ENCODE measurements around the gene SLC38A2. TPM values are rescaled to one million over a fixed set of nuclear protein-coding genes. Genes with fewer than 3 reads are reported as not detected.

The SLC38A2 gene
- total RNA-seq, 1 experiment from 2014 or later: 238 TPM

DNA sequence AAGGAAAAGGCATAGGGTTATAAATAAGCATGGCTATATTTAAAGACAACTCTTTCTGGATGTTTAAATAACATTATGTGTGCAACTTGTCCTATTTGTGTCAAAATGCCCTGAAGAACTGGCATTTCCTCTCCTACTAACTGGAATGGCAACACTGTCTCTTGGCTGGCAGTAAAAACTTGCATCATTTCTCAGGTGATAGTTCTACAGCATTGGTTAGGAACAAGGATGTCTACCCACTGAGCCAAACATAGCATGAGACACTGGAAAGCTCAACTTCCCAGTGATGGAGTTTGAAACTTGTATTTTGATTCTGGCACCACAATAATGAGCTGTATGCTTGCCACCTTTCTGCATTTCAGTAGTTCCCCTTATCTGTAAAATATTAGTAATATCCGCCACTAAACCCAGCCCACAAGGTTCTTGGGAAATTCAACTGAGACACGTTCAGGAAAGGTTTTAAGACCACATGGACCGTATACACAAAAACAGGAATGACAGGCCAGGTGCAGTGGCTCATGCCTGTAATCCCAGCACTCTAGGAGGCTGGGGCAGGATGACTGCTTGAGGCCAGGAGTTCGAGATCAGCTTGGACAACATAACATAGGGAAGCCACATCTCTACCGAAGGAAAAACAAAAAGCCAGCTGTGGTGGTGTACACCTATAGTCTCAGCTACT lies 5.1 kb downstream of the SLC38A2 start:
- Histone ChIP-seq H3K27ac (no peak overlapping the region), H3K27me3 (replicated peaks) (no peaks in the 10 kb centered on the region), H3K4me3 (no peak overlapping the region), H3K4me1 (replicated peaks) (peaks cover 55% of the 10 kb centered on the region), H3K36me3 (peaks cover 100% of the 10 kb centered on the region), H3K9me3 (replicated peaks) (no peaks in the 10 kb centered on the region)
- no peak for DNase-seq (ENCODE audit: low read depth in 1 of 2, low spot score in 2 of 2)

DNA sequence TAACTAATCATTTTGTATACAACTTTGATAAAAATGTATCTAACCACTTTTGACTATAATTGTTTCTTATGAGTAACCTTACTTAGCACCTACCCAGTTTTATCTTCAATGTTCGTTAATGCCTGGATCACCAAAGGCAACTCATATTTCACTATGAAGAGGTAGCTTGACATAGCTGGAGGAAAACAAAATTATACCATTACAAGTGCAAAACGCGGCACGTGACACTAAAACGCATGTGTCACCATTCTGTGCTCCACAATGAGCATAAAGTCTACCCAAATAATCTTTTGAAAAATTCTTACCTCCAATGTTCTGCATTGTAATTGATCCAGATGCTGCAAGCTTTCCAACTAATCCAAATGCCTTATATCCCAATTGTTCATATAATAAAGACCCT lies 5.8 kb downstream of the SLC38A2 start:
- DNase-seq (ENCODE audit: low read depth in 1 of 2, low spot score in 2 of 2): no peak
- Histone ChIP-seq H3K36me3 (peaks cover 100% of the 10 kb centered on the region), H3K9me3 (replicated peaks) (no peaks in the 10 kb centered on the region), H3K4me1 (replicated peaks) (peaks cover 55% of the 10 kb centered on the region), H3K27ac (no peak overlapping the region), H3K27me3 (replicated peaks) (no peaks in the 10 kb centered on the region), H3K4me3 (no peak overlapping the region)

DNA sequence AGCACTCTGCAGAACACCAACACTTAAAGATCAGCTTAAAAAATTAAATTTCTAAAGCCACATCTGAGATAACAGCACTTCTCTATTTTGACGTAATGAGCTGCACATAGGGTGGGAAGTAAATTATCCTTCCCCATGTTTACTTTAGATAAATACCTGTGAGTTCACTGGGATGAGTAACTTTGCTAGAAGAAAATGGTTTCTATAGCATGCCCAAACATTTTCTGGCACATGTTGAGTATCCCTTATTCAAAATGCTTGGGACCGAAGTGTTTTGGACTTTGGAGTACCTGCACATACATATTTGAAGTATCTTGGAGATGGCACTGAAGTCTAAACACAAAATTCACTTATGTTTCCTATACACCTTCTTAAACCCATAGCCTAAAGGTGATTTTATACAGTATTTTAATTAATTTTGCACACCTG lies 6.6 kb downstream of the SLC38A2 start:
- Histone ChIP-seq H3K4me1 (replicated peaks) (peaks cover 55% of the 10 kb centered on the region), H3K9me3 (replicated peaks) (no peaks in the 10 kb centered on the region), H3K36me3 (peaks cover 100% of the 10 kb centered on the region), H3K27ac (no peak overlapping the region), H3K27me3 (replicated peaks) (no peaks in the 10 kb centered on the region), H3K4me3 (no peak overlapping the region)
- DNase-seq (ENCODE audit: low read depth in 1 of 2, low spot score in 2 of 2): no peak

DNA sequence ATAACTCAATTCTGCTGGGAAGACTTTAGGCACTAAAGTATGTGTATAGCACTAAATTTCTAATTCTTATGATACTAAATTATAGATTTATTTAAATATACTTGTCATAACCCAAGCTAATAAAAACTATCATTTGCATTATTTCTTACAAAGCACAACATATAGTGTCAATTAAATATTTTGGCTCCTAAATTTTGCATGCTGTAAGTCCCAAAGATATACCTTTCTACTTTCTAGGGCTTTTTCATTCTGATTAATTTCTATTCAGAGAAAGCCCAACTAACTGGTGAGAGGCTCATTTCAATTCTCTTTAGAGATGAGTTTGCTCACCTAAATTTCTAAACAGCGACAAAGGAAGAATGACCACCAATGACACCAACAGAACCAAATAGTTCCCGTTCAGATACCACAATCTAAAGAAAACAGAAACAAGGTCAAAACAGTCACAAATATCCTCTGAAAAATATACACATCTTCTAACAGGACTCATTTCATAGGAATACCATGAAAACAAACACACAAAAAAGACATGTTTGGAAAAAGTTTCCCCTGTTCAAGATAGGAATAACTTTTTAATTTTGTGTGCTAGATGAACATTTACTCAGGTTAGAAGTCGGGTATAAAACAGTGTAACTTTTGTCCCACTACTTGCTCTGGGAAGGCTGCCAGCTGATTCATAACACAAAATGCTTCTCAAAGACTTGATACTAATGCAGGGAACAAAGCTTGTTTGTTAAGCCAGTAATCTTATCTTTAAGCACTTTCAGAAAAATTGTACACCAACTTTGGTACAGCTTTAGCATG lies 7.6 kb downstream of the SLC38A2 start:
- Histone ChIP-seq H3K36me3 (peaks cover 100% of the 10 kb centered on the region), H3K4me1 (replicated peaks) (peaks cover 50% of the 10 kb centered on the region), H3K9me3 (replicated peaks) (no peaks in the 10 kb centered on the region), H3K27me3 (replicated peaks) (no peaks in the 10 kb centered on the region), H3K27ac (0 out of 2 replicates have a peak overlapping the region, but pooled peaks have one; percentile 2), H3K4me3 (no peak overlapping the region)
- peak in 1 of 2 experiments; percentile 57 for DNase-seq (ENCODE audit: low read depth in 1 of 2, low spot score in 2 of 2)

DNA sequence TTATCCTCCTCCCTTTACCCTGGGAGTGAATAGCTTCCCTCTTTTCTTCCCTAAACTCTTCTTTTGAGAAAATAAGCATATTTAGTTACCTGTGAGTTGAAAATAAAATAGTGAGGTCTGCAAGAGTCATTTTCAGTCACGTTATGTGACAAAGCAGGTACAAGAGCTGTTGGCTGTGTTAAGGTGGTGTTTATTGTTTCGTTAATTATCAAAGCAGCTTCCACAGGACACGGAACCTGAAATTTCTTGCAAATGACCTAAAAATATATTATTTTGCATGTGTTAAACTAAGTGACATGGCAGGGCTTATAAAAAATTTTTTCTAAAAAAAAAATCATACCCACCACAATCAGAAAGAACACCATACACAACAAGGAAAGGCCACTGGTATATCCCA lies 8.3 kb downstream of the SLC38A2 start:
- Histone ChIP-seq H3K27me3 (replicated peaks) (no peaks in the 10 kb centered on the region), H3K4me1 (replicated peaks) (peaks cover 43% of the 10 kb centered on the region), H3K9me3 (replicated peaks) (no peaks in the 10 kb centered on the region), H3K36me3 (peaks cover 100% of the 10 kb centered on the region), H3K4me3 (no peak overlapping the region), H3K27ac (no peak overlapping the region)
- DNase-seq (ENCODE audit: low read depth in 1 of 2, low spot score in 2 of 2): no peak

DNA sequence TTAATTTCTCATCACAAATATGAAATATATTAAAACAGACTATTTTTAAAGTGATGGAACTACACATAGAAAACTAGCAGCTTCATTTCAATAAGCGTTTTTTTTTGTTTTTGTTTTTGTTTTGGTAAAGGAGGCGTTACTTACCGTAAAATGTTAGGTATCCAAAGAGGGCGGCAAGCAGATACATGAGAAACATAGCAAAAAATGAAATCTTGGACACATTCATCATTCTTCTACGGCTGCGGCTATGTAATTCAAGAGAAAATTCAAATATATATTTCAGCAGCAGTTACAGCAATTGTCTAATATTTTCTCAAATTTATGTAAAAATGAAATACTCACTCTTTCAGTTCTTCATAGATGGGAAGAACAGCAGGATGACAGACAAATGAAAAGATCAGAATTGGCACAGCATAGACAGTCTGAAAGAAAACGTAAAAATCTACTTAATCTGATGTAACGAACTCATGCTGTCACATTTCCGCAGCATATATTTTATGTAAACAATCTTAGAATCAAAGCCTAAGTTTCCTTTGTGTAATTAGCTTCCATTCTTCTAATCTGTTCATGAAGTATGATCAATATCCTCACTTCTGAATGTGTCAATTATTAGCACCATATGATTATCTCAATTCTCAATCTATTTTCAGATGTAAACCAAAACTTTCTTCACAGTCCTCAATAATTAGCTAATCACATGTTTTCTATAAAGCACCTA lies 8.8 kb downstream of the SLC38A2 start:
- no peak overlapping the region for H3K4me3 ChIP-seq
- H3K27ac ChIP-seq: no peak overlapping the region
- DNase-seq (ENCODE audit: low read depth in 1 of 2, low spot score in 2 of 2): no peak
- peaks cover 100% of the 10 kb centered on the region for H3K36me3 ChIP-seq
- no peaks in the 10 kb centered on the region for H3K27me3 ChIP-seq (replicated peaks)
- peaks cover 38% of the 10 kb centered on the region for H3K4me1 ChIP-seq (replicated peaks)
- H3K9me3 ChIP-seq (replicated peaks): no peaks in the 10 kb centered on the region

DNA sequence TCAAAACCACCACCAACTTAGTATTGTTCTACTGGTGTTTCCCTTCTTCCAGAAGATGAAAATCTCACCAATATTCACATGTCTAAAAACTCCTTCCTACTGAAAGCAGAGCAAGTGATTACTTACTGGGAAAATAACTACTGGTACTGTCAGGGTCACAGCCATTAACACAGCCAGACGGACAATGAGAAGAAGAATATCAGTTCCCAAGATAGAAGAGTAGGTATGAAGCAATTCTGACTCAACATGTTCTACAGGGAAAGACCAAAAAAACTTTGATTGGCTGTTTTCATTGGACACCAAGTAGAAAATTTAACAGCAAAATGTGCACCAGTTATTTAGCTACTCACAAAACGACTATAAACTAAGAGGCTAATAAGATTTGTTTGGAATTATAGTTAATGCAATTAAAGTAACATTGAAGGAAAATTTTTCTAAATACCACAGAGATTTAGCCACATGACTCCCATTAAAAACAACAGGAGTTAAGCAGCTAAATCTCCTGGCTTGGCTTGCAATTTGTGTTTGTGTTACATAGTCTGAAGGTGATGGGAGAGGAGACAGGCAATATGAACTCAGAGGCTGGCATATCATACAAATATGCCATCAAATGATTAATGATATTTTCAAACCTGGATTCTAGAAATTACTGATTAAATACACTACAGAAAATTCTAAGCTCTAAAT lies 9.5 kb downstream of the SLC38A2 start:
- H3K36me3 ChIP-seq: peaks cover 96% of the 10 kb centered on the region
- no peak overlapping the region for H3K27ac ChIP-seq
- peaks cover 31% of the 10 kb centered on the region for H3K4me1 ChIP-seq (replicated peaks)
- no peak overlapping the region for H3K4me3 ChIP-seq
- H3K27me3 ChIP-seq (replicated peaks): no peaks in the 10 kb centered on the region
- H3K9me3 ChIP-seq (replicated peaks): no peaks in the 10 kb centered on the region
- no peak for DNase-seq (ENCODE audit: low read depth in 1 of 2, low spot score in 2 of 2)

DNA sequence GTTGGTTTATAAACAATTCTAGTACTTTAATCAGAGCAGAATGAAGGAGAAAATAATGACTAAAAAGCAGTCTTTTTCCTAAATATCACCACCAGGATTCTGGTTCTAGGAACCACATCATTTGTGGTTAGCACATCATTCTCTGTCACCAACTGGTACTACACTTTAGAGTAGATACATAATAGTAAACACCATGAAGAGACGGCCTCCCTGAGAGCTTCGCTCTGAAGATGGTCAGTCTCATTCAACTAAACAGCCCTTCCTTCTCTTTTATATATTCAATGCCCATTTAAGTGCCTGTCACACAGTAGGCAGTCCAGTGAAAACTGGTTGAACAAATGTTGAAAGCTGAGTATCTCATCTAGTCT lies 10.9 kb downstream of the SLC38A2 start:
- H3K4me3 ChIP-seq: no peak overlapping the region
- no peak overlapping the region for H3K27ac ChIP-seq
- peaks cover 5% of the 10 kb centered on the region; the same call in 1 of the 2 replicates for H3K9me3 ChIP-seq (replicated peaks)
- DNase-seq (ENCODE audit: low read depth in 1 of 2, low spot score in 2 of 2): no peak
- peaks cover 18% of the 10 kb centered on the region for H3K4me1 ChIP-seq (replicated peaks)
- H3K27me3 ChIP-seq (replicated peaks): peaks cover 5% of the 10 kb centered on the region; the same call in 1 of the 2 replicates
- H3K36me3 ChIP-seq: peaks cover 87% of the 10 kb centered on the region

DNA sequence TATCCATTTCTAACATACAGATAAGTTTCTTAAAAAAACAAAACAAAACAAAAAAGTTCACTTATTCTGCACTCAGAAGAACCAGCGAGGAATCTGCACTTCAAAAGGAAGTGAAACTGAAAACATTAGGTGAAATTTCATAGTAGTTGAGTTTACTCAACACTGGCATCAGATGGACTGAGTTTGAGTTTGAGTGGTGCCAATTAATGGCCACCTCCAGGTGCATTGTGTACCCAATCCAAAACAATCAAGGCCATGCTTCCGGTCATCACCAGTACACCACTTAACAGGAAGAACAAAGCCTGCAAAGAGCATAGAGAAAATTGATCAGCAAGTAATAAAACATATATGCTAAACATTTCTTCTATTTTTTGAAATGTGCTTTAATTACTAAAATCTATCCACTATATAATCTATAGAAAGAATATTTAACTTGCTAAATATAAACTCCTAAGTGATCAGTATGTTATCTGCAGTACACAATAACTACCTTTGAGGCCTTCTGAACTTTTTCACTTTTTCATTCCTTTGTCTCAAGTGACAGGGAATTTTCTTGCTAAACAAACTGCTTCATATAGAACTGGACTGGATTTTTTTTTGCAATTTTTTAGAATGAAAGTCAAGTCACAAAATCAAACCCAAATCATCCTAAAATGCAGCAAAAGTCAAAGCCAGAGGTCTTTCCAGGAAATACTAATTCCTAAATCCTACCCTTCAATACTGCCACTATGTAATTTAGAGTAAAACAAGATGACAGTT lies 11.5 kb downstream of the SLC38A2 start:
- peaks cover 82% of the 10 kb centered on the region for H3K36me3 ChIP-seq
- no peak for DNase-seq (ENCODE audit: low read depth in 1 of 2, low spot score in 2 of 2)
- H3K4me3 ChIP-seq: no peak overlapping the region
- peaks cover 5% of the 10 kb centered on the region; the same call in 1 of the 2 replicates for H3K27me3 ChIP-seq (replicated peaks)
- peaks cover 5% of the 10 kb centered on the region; the same call in 1 of the 2 replicates for H3K9me3 ChIP-seq (replicated peaks)
- peaks cover 12% of the 10 kb centered on the region for H3K4me1 ChIP-seq (replicated peaks)
- no peak overlapping the region for H3K27ac ChIP-seq

DNA sequence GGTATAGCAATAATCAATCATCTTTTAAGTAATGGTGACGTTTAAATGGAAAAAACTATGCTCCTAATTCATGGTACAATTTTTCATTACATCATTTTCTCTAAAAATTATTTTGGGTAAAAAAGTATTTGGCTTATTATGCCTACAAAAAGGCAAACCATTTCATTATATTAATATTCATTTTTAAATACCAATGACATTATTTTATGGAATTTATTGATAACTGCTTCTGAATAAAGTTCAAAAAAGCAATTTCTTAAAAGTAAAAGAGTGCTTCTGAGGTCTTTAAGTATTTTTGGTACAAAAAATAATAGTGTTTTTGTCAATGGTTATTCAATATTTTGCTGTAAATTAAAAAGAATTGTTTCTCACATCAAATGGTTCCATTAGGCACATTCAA lies 12.2 kb downstream of the SLC38A2 start:
- Histone ChIP-seq H3K27ac (no peak overlapping the region), H3K36me3 (peaks cover 75% of the 10 kb centered on the region), H3K4me1 (replicated peaks) (peaks cover 5% of the 10 kb centered on the region), H3K9me3 (replicated peaks) (peaks cover 5% of the 10 kb centered on the region; the same call in 1 of the 2 replicates), H3K4me3 (no peak overlapping the region), H3K27me3 (replicated peaks) (peaks cover 5% of the 10 kb centered on the region; the same call in 1 of the 2 replicates)
- DNase-seq (ENCODE audit: low read depth in 1 of 2, low spot score in 2 of 2): no peak

DNA sequence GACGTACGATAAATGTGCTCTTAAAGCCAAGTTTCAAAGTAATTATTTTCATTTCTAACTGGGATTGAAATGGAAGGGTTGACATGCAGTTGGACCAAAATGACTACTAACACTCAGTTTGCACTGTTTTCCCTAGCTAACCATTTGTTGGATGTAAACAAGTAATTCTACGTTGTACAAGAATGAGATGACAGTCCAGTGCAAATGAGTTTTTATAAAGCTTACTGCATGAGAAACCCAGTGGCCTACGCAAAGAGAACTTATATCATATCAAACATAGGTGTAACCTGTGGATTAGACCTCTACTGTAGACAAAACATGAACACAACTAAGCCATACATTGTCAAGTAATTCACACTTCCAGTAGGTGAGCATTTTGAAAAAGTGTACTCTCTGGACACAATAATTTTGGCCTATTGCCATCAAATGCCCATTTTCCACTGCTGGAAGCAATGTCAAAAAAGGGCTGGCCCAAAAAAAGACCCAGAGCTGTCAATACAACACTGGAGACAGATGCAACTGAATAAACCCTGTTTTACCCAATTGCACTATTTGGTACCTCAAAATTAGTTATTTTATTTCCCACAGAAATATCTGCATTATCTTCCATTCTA lies 12.8 kb downstream of the SLC38A2 start:
- no peak for DNase-seq (ENCODE audit: low read depth in 1 of 2, low spot score in 2 of 2)
- peaks cover 5% of the 10 kb centered on the region; the same call in 1 of the 2 replicates for H3K27me3 ChIP-seq (replicated peaks)
- no peaks in the 10 kb centered on the region for H3K4me1 ChIP-seq (replicated peaks)
- H3K4me3 ChIP-seq: no peak overlapping the region
- peaks cover 5% of the 10 kb centered on the region; the same call in 1 of the 2 replicates for H3K9me3 ChIP-seq (replicated peaks)
- H3K27ac ChIP-seq: no peak overlapping the region
- peaks cover 69% of the 10 kb centered on the region for H3K36me3 ChIP-seq

DNA sequence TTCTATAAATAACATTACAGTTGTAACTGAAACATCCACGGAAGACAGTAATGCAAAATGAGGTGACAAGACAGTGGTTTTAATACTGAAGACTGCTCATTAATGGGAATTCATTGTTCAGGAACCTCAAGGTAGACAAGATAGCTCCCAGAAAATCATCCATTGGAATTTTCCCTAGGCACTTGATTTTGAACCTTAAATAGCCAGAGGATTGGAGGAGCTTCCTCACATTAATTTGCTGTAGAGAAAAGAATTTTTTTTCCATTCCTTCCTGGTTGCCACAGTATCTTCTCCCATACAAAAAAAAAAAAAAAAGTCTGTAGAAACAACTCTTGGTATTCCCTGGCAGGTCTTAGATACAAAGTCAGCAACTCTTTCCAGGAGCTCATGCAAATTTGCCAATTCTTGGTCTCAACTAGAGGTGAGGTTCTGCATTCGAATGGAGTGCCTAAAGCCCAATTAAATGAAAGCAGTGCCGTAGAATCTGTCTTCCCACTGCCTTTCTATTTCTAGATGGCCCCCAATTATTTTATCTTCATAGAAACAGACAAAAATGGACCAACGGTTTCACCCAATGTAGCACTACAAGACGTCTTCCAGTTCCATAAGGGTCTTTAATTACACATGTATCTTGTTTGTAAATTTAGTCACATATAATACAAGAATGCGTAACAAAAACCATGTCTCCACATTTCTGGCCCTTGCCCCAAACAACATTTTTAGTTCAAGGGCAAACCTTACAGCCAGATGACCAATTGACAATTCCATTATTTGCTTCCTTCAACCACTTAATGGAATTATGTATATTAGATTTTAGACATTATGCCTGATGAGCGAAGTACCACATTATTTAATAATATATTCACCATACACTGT lies 13.5 kb downstream of the SLC38A2 start:
- H3K4me1 ChIP-seq (replicated peaks): no peaks in the 10 kb centered on the region
- peaks cover 5% of the 10 kb centered on the region; the same call in 1 of the 2 replicates for H3K27me3 ChIP-seq (replicated peaks)
- H3K9me3 ChIP-seq (replicated peaks): peaks cover 5% of the 10 kb centered on the region; the same call in 1 of the 2 replicates
- DNase-seq (ENCODE audit: low read depth in 1 of 2, low spot score in 2 of 2): no peak
- peaks cover 61% of the 10 kb centered on the region for H3K36me3 ChIP-seq
- H3K27ac ChIP-seq: no peak overlapping the region
- no peak overlapping the region for H3K4me3 ChIP-seq
